Lung (tissue), 5 donors: ENCODE data around the gene TRIM46. TPM values are rescaled to one million over a fixed set of nuclear protein-coding genes. Genes with fewer than 3 reads are reported as not detected.

ENCODE experiments used
- polyA plus RNA-seq, 2 donors: library from polyadenylated mRNA; stranded (reverse); fragments of 200-250 nt; gene quantifications; one replicate each; pipeline ENCODE4 v1.2.1, GENCODE V29; 2013
- small RNA-seq: library from RNA; depleted of rRNA; stranded (forward); fragments of <200 nt; gene quantifications from one replicate; pipeline ENCODE3, GENCODE V24; 2014; ENCODE audit warnings: low replicate concordance
- total RNA-seq, 2 donors: library from RNA; depleted of rRNA in 1 of 2; stranded (reverse); fragments of >200 nt in 1 of 2; gene quantifications; one replicate each; pipeline ENCODE4 v1.2.1, GENCODE V29; 2014 to 2021
- donor health status: Bipolar disorder and iron deficiency.
- donor health status: healthy.
- donor health status: DM: yes; HTN: yes; CAD: no.

The TRIM46 gene
- total and polyA plus RNA-seq, 4 donors, result 0.26 to 0.71 (median 0.46) TPM

Small RNA genes lying within 50 kb of the gene (small RNA-seq; reads per million reads assigned to genes)
- not detected for gene HMGN2P18

Other genes with a start within 250 kb of the TRIM46 start
- gene PMVK, start 237.1 kb upstream of the TRIM46 start, total RNA-seq, result 10 to 100 TPM; 18.4 to 48.8 TPM
- 10 to 100 TPM; 39.0 to 47.9 TPM for gene PMVK, start 237.1 kb upstream of the TRIM46 start, polyA plus RNA-seq
- 100 to 1,000 TPM in 1 of 2 donors, 10 to 100 TPM in 1; 37.3 to 178 TPM for gene PBXIP1, start 217.8 kb upstream of the TRIM46 start, total RNA-seq
- gene PBXIP1, start 217.8 kb upstream of the TRIM46 start, polyA plus RNA-seq, result 10 to 100 TPM; 32.8 to 33.2 TPM
- gene PYGO2, start 212.1 kb upstream of the TRIM46 start, total RNA-seq, result 10 to 100 TPM; 17.9 to 25.2 TPM
- 10 to 100 TPM; 14.6 to 22.2 TPM for gene PYGO2, start 212.1 kb upstream of the TRIM46 start, polyA plus RNA-seq
- 100 to 1,000 TPM in 1 of 2 donors, 10 to 100 TPM in 1; 67.6 to 136 TPM for gene SHC1, start 203.1 kb upstream of the TRIM46 start, total RNA-seq
- gene SHC1, start 203.1 kb upstream of the TRIM46 start, polyA plus RNA-seq, result 100 to 1,000 TPM in 1 of 2 donors, 10 to 100 TPM in 1; 76.5 to 111 TPM
- 10 to 100 TPM; 22.3 to 33.6 TPM for gene CKS1B, start 199.2 kb upstream of the TRIM46 start, total RNA-seq
- 10 to 100 TPM; 26.9 to 38.2 TPM for gene CKS1B, start 199.2 kb upstream of the TRIM46 start, polyA plus RNA-seq
- 10 to 100 TPM; 10.9 to 37.0 TPM for gene FLAD1, start 190.5 kb upstream of the TRIM46 start, total RNA-seq
- gene FLAD1, start 190.5 kb upstream of the TRIM46 start, polyA plus RNA-seq, result 10 to 100 TPM; 29.3 to 31.9 TPM
- under 1 TPM in 1 of 2 donors, not detected in 1; 0.89 TPM for gene LENEP, start 180.3 kb upstream of the TRIM46 start, total RNA-seq
- under 1 TPM in 1 of 2 donors, not detected in 1; 0.31 TPM for gene LENEP, start 180.3 kb upstream of the TRIM46 start, polyA plus RNA-seq
- 10 to 100 TPM; 41.9 to 83.3 TPM for gene ZBTB7B, start 171.0 kb upstream of the TRIM46 start, total RNA-seq
- gene ZBTB7B, start 171.0 kb upstream of the TRIM46 start, polyA plus RNA-seq, result 10 to 100 TPM; 52.6 to 57.8 TPM
- gene DCST2, start 140.1 kb upstream of the TRIM46 start, total RNA-seq, result 1 to 10 TPM in 1 of 2 donors, under 1 TPM in 1; 0.31 to 1.7 TPM
- 1 to 10 TPM in 1 of 2 donors, under 1 TPM in 1; 0.77 to 1.7 TPM for gene DCST2, start 140.1 kb upstream of the TRIM46 start, polyA plus RNA-seq
- under 1 TPM in 1 of 2 donors, not detected in 1; 0.20 TPM for gene DCST1, start 140.0 kb upstream of the TRIM46 start, total RNA-seq
- under 1 TPM in 1 of 2 donors, not detected in 1; 0.08 TPM for gene DCST1, start 140.0 kb upstream of the TRIM46 start, polyA plus RNA-seq
- gene ADAM15, start 122.5 kb upstream of the TRIM46 start, total RNA-seq, result 100 to 1,000 TPM in 1 of 2 donors, 10 to 100 TPM in 1; 49.5 to 209 TPM
- 100 to 1,000 TPM; 111 to 233 TPM for gene ADAM15, start 122.5 kb upstream of the TRIM46 start, polyA plus RNA-seq
- 10 to 100 TPM in 1 of 2 donors, 1 to 10 TPM in 1; 8.3 to 13.4 TPM for gene EFNA4, start 110.1 kb upstream of the TRIM46 start, total RNA-seq
- 10 to 100 TPM in 1 of 2 donors, 1 to 10 TPM in 1; 9.2 to 11.2 TPM for gene EFNA4, start 110.1 kb upstream of the TRIM46 start, polyA plus RNA-seq
- 1 to 10 TPM; 1.1 to 1.9 TPM for gene EFNA3, start 95.0 kb upstream of the TRIM46 start, total RNA-seq
- 1 to 10 TPM; 1.5 to 1.8 TPM for gene EFNA3, start 95.0 kb upstream of the TRIM46 start, polyA plus RNA-seq
- 100 to 1,000 TPM; 111 to 202 TPM for gene EFNA1, start 46.0 kb upstream of the TRIM46 start, total RNA-seq
- 100 to 1,000 TPM; 149 to 187 TPM for gene EFNA1, start 46.0 kb upstream of the TRIM46 start, polyA plus RNA-seq
- 10 to 100 TPM; 26.3 to 60.3 TPM for gene SLC50A1, start 38.0 kb upstream of the TRIM46 start, total RNA-seq
- 100 to 1,000 TPM in 1 of 2 donors, 10 to 100 TPM in 1; 76.6 to 114 TPM for gene SLC50A1, start 38.0 kb upstream of the TRIM46 start, polyA plus RNA-seq
- 10 to 100 TPM; 33.7 to 99.6 TPM for gene DPM3, start 33.3 kb upstream of the TRIM46 start, total RNA-seq
- gene DPM3, start 33.3 kb upstream of the TRIM46 start, polyA plus RNA-seq, result 100 to 1,000 TPM; 166 to 491 TPM
- gene KRTCAP2, start 545 bp upstream of the TRIM46 start, total RNA-seq, result 100 to 1,000 TPM in 1 of 2 donors, 10 to 100 TPM in 1; 58.2 to 162 TPM
- 100 to 1,000 TPM; 218 to 592 TPM for gene KRTCAP2, start 545 bp upstream of the TRIM46 start, polyA plus RNA-seq
- 10 to 100 TPM; 26.6 to 33.1 TPM for gene THBS3, start 34.0 kb downstream of the TRIM46 start, total RNA-seq
- gene THBS3, start 34.0 kb downstream of the TRIM46 start, polyA plus RNA-seq, result 10 to 100 TPM; 11.4 to 22.1 TPM
- gene MTX1, start 34.8 kb downstream of the TRIM46 start, total RNA-seq, result 10 to 100 TPM; 25.6 to 46.7 TPM
- gene MTX1, start 34.8 kb downstream of the TRIM46 start, polyA plus RNA-seq, result 10 to 100 TPM; 69.9 to 72.1 TPM
- 10 to 100 TPM in 1 of 2 donors, 1 to 10 TPM in 1; 9.0 to 28.7 TPM for gene ENTREP3, start 81.6 kb downstream of the TRIM46 start, total RNA-seq
- 10 to 100 TPM in 1 of 2 donors, 1 to 10 TPM in 1; 8.4 to 16.8 TPM for gene ENTREP3, start 81.6 kb downstream of the TRIM46 start, polyA plus RNA-seq
- 10 to 100 TPM; 29.9 to 84.6 TPM for gene SCAMP3, start 88.5 kb downstream of the TRIM46 start, total RNA-seq
- gene SCAMP3, start 88.5 kb downstream of the TRIM46 start, polyA plus RNA-seq, result 10 to 100 TPM; 55.0 to 90.3 TPM
- gene CLK2, start 99.7 kb downstream of the TRIM46 start, total RNA-seq, result 10 to 100 TPM; 55.5 to 56.5 TPM
- gene CLK2, start 99.7 kb downstream of the TRIM46 start, polyA plus RNA-seq, result 10 to 100 TPM; 41.1 to 53.0 TPM
- gene HCN3, start 103.6 kb downstream of the TRIM46 start, total RNA-seq, result 1 to 10 TPM; 2.2 to 4.7 TPM
- 1 to 10 TPM; 1.0 to 2.3 TPM for gene HCN3, start 103.6 kb downstream of the TRIM46 start, polyA plus RNA-seq
- gene PKLR, start 127.6 kb downstream of the TRIM46 start, total RNA-seq, result under 1 TPM in 1 of 2 donors, not detected in 1; 0.09 TPM
- gene PKLR, start 127.6 kb downstream of the TRIM46 start, polyA plus RNA-seq, result under 1 TPM in 1 of 2 donors, not detected in 1; 0.02 TPM
- gene FDPS, start 135.0 kb downstream of the TRIM46 start, total RNA-seq, result 100 to 1,000 TPM; 193 to 316 TPM
- gene FDPS, start 135.0 kb downstream of the TRIM46 start, polyA plus RNA-seq, result 100 to 1,000 TPM; 301 to 385 TPM
- gene RUSC1, start 147.0 kb downstream of the TRIM46 start, total RNA-seq, result 10 to 100 TPM; 25.0 to 37.7 TPM
- gene RUSC1, start 147.0 kb downstream of the TRIM46 start, polyA plus RNA-seq, result 10 to 100 TPM; 18.2 to 20.6 TPM